UCSD-AML1 (cell line): ENCODE measurements around the gene COL8A1.

Source experiments
- DNase-seq: peaks from one replicate; lab custom pipeline; 2025; ENCODE audit not compliant: unreplicated experiment; lab: John Stamatoyannopoulos, UW

The COL8A1 gene

DNA sequence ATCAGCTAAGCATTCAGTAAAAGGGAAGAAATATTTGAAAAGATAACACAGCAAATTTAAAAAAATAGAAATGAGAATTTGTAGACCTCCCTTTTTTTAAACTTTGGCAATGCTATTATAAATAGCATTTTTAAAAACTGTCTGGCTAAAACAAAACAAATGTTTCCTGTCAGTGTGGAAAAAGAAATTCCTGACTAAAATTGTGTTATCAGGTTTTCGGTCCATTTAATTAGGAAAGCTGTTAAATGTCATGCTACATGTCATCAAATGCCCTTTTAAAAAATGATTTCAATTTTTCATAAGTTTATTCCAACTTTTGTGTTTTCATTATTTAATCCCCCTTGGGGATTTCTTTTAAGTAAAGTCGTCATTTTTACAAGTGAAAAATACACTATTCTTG, 29.6 kb downstream of the COL8A1 start:
- DNase-seq, result no peak

DNA sequence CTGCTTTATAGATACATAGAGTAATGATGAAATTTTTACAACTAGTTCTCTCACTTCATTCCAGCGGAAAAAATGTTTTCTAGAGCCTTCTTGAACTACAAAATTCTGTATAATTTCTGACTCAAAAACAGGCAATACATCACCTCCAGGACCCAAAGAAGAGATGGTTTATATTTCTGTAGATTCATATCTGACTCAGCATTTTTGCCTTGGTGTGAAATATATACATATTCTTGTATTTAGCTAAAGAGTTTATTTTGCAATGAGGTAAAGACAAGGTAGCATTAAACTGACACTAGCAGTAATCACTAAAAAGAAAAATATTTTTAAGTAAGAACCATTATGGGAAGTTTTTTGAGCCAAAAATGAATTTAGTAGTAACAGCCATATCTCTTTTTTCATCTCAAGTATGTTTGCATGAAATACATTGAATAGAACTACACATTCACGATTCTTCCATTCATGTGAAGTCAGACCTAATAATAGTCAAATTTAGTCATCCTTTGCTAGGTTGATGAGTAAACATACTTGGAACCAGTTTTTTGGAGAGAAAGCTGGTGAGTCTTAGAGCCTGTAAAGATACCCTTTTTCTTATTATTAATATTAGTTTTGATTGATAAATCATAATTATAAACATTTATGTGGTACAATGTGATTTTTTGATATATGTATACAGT, 31.6 kb downstream of the COL8A1 start:
- no peak for DNase-seq

DNA sequence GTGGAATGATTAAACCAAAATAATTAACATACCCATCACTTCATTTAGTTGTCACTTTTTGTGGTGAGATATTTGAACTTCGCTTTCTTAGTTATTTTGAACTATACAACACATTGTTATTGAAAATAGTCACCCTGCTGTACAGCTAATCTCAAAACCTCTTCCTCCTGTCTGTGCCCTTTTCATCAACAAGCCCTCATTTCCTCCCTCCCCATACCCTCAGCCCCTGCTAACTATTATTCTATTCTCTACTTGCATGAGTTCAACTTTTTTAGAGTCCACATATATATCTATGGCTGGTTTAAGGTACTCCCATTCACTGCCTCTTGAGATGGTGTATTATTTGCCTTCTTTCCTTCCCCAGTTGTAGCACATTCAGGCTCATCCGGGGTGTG, 32.2 kb downstream of the COL8A1 start:
- DNase-seq, result no peak

DNA sequence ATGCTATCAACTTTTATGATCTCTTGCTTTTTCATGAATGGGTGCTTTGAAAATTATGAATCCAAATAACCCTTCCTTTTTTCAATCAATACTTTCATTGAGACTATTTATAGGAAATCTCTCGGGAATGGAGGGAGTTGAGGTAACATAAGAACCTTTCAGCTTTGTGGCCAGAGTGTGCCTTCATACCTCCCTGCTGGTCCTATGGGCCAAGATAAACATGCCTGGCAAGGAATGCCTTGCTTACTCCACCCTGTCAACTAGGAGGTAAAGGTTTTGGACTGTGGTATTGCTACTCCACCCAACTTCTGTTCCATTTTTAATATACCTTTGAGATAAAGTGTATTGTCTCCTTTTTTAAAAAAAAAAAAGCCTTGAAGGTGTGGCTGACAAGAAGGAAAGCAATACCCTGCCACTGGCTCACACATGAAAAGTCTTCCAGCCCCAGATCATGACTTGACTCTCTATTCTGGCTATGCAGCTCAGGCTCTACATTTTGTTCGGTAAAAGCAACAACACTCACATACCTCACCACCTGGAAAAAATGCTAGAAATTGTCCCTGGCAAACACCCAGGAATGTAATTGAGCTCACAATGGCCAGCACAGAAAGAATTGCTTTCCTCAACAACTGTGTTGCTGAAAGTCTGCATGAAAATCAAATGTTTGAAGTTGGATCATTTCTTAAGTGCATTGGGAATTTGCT, 35.8 kb downstream of the COL8A1 start:
- no peak for DNase-seq

- no peak for DNase-seq
Measured at GRCh38 chr3:99678023-99678422, 39.6 kb downstream of the COL8A1 start.

- DNase-seq, result no peak
Measured at GRCh38 chr3:99678896-99679295, 40.5 kb downstream of the COL8A1 start.

- DNase-seq, result no peak
Measured at GRCh38 chr3:99681512-99681911, 43.1 kb downstream of the COL8A1 start.

DNA sequence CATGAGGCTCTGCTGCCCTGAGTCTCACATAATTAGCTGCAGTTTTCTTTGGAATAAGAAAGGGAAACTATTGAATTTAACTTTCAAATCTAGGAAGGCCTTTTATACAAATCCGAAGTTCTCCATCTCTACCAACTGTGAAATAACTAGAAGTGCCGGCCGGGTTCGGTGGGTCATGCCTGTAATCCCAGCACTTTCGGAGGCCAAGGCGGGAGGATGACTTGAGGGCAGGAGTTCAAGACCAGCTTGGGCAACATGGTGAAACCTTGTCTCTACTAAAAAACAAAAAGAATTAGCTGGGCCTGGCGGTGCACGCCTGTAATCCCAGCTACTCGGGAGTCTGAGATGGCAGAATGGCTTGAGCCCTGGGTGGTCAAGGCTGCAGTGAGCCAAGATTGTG, 43.6 kb downstream of the COL8A1 start:
- DNase-seq, result no peak

GRCh38 chr3:99683465-99683864, 45.1 kb downstream of the COL8A1 start:
- DNase-seq, result no peak

GRCh38 chr3:99683876-99684275, 45.5 kb downstream of the COL8A1 start:
- no peak for DNase-seq

DNA sequence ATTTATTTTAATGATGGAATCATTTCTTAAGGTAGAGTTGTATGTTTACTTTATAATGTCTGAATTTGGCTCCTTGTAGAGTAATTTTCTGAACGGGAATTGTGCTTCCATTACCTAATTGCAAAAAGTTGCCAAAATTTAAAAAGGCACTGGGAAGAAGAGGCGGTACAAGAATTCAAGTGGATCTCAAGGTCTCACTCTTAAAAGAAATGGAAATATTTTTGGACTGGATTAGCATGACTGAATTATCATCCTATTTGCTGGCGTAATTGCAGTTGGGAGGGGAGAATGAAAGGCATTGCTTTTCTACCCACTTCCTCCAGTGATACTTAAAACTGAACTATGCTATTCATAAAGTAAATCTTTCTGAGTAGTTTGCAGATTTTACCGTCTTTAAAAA, 46.2 kb downstream of the COL8A1 start:
- no peak for DNase-seq

GRCh38 chr3:99686469-99686868, 48.1 kb downstream of the COL8A1 start:
- no peak for DNase-seq

GRCh38 chr3:99686955-99687612, 48.7 kb downstream of the COL8A1 start:
- DNase-seq, result peak; percentile 34

DNA sequence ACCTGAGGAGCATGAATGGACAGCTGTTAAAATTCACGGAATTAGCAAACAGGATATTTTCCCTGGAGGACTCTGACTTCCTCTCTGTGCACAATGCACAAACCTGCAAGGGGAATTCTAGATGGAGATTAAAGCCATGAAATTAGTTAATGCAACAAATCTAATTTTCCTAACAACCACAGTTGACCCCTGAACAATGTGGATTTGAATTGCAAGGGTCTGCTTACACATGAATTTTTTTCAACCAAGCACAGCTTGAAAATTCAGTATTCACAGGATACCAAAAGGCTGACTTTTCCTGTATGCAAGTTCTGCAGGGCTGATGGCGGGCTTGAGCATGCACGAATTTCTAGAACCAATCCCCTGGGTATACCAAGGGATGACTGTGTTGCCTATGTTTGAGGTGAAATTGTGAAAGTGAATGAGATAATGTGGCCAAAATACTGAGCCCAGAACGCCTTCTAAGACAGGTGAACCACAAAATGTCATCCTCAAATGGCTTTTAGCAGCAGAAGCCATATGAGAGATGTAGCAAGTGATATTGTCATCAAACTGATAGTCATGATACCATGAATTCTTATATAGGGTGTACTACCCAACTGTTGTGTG, 52.5 kb downstream of the COL8A1 start:
- DNase-seq, result no peak

GRCh38 chr3:99693636-99694035, 55.2 kb downstream of the COL8A1 start:
- no peak for DNase-seq

DNA sequence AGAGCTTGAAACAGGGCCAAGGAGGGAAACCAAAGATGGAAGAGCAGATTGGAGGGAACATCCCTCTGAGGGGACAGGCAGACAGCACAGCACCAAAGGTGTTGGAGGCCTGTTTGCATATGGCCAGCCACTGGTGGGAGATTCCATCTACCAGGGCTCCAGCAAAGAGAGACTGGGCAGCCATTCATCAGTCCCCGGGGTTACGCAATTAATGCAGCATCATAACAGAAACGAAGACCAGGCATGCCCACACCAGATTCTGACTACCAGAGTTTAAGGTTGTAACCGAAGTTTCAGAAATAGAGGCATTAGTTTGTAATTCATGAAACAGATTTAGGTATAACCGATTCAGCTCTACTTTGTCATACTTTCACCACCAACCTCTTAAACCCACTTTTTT, 58.1 kb downstream of the COL8A1 start:
- DNase-seq, result no peak

- DNase-seq, result no peak
Measured at GRCh38 chr3:99697250-99697649, 58.9 kb downstream of the COL8A1 start.

- no peak for DNase-seq
Measured at GRCh38 chr3:99698932-99699331, 60.5 kb downstream of the COL8A1 start.

GRCh38 chr3:99699841-99700240, 61.4 kb downstream of the COL8A1 start:
- DNase-seq, result no peak

DNA sequence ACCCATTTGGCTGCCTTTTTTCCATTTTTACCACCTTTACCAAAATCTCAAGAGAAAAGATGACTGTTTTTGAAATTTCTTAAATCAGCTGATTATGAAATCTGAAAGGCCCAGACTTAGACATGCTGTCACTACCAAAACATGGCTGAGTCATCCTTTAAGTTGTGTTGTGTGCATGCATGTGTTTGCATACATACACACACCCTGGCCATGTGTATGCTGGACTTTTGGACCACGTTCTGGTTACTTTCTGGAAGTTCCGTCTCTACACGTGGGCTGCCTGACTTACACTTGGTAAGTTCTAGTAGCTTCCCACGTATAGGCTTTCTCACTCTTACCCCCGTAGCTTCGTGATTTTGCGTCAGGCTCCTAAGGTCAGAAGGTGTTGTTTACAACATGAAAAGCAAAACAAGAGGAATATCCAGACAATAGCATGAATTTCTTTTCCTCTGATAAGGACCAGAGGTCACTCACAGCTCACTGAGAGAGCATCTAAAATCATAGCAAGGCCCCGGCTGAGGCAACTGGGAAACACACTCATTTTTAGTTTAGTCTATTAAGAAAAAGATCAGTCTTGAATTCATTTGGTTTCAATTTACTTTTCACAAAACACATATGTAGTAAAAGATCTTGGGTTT, 62.4 kb downstream of the COL8A1 start:
- no peak for DNase-seq
